ENCODE results near the gene GCN1.

Gene GCN1

DNA sequence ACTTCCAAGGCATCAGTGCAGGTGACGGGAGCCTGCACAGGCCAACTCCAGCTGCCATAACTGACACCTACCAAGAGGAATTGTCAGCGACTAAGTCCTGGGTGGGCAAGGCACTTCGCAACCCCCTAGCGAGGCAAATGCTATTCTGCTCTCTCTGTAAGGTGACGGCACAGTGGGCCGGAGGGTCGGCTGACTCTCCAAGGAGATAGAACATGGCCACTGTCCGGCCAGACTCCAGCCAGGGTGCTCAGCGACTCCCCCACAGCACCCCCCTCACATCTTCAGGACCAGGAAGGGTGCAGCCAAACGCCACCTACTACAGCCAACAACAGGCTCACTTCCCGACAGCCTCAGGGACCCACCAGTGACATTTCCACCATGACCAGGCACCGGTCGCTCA lies 91.1 kb downstream of the GCN1 start:
- H3K4me1 ChIP-seq (ENCODE audit: control insufficient read depth, insufficient read depth, low read depth, low read length), result peaks cover 17% of the 10 kb centered on the region
- H3K9ac ChIP-seq (ENCODE audit: low read length), result no peak overlapping the region
- no peak overlapping the region for H4K8ac ChIP-seq (ENCODE audit: low read length)
- no peak overlapping the region for H2AFZ ChIP-seq (ENCODE audit: low read depth, low read length)
- H2AK5ac ChIP-seq (ENCODE audit: low read length, severe bottlenecking), result no peak overlapping the region
- H3K9me3 ChIP-seq (ENCODE audit: control insufficient read depth, low read length), result no peaks in the 10 kb centered on the region
- peaks cover 35% of the 10 kb centered on the region for H3K79me1 ChIP-seq (replicated peaks; ENCODE audit: low read length, poor library complexity, severe bottlenecking)
- H2BK15ac ChIP-seq (ENCODE audit: low read depth, poor library complexity, severe bottlenecking), result no peak overlapping the region
- WGBS, result 94% methylated on average over 12 of the region's 13 CpGs
- peaks cover 61 to 80% of the 10 kb centered on the region in 2 experiments for H3K36me3 ChIP-seq (ENCODE audit: control insufficient read depth in 1 of 2, insufficient read depth in 2 of 2, low read depth in 1 of 2, low read length in 2 of 2)
- H3K14ac ChIP-seq (ENCODE audit: low read length in 2 of 2), result no peak overlapping the region
- no peak for DNase-seq
- H3K4me2 ChIP-seq (ENCODE audit: low read length, poor library complexity, severe bottlenecking), result no peak overlapping the region
- H2BK5ac ChIP-seq (ENCODE audit: low read depth, low read length, poor library complexity, severe bottlenecking), result no peak overlapping the region
- no peak overlapping the region for H3K4me3 ChIP-seq (ENCODE audit: insufficient read depth in 1 of 2, low read depth in 1 of 2, low read length in 2 of 2)
- no peak overlapping the region for H3K27ac ChIP-seq (ENCODE audit: low read length, poor library complexity, severe bottlenecking)
- no peak overlapping the region for H3K23ac ChIP-seq (ENCODE audit: low read length in 2 of 2)
- H2BK12ac ChIP-seq (ENCODE audit: low read length in 2 of 2), result no peak overlapping the region
- no peak overlapping the region for H3K18ac ChIP-seq (ENCODE audit: low read depth in 1 of 2, low read length in 2 of 2)
- no peak overlapping the region for H2BK120ac ChIP-seq (ENCODE audit: low read depth, low read length)
- no peak overlapping the region for H4K91ac ChIP-seq (ENCODE audit: low read length)
- H3K4ac ChIP-seq (ENCODE audit: low read depth in 1 of 2, low read length in 2 of 2), result no peak overlapping the region
- no peaks in the 10 kb centered on the region for H3K27me3 ChIP-seq (ENCODE audit: control insufficient read depth in 1 of 2, insufficient read depth in 1 of 2, low read length in 2 of 2)

DNA sequence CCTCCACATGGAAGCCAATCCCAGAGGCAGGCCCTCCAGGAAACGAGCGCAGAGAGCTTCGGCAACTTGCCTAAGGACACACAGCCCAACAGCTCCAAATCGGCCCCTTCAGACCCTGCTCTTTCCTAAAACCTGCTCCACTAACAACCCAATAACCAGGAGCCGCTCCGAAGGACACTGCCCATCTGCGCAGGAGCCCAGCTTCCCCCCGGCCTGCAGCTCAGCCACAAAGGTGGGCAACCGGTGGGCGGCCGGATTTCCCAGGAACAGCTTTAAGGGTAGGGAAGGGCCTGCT lies 91.5 kb downstream of the GCN1 start:
- 98% methylated on average over 11 of the region's 11 CpGs for WGBS

DNA sequence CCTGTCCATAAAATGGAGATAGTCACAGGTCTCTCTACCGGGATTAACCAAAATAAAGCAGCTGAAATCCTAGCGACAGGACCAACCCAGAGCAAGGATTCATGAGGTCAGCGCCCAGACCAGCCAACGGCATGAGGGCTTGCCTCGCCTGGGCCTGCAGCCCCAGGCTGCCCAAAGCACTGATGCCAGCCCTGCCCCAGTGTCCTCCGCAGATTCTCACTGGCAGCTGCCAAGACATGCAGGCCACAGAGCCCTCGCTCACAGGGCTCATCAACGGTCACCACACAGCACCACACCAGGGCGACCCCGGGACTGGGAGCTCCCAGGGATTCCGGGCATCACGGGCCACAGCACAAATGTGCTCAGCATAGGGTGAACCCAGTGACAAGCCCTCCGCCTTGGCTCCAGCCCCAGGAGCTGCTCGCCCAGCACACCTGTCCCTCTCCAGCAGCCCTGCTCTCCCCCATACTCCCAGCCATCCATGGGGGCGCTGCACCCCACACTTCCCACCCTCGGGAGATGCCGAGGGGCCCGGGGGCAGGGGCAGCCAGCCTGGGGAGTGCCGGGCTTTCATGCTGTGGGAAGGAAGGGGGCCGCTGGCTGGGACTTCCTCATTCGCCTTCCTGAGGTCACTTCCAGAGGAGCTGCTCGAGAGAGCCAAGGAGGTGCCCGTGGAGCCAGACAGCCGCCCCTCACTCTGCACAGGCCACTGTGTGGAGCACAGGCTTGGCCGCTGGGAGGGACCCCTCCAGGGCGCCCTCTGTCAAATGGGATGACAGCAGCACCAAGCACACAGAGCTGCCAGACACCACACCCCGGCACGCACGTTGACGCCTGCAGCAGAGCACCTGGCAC lies 92.1 kb downstream of the GCN1 start:
- Histone ChIP-seq H2AK5ac (ENCODE audit: low read length, severe bottlenecking) (no peak overlapping the region), H3K36me3 (ENCODE audit: control insufficient read depth in 1 of 2, insufficient read depth in 2 of 2, low read depth in 1 of 2, low read length in 2 of 2) (peaks cover 62 to 78% of the 10 kb centered on the region in 2 experiments), H3K27ac (ENCODE audit: low read length, poor library complexity, severe bottlenecking) (no peak overlapping the region), H3K9me3 (ENCODE audit: control insufficient read depth, low read length) (no peaks in the 10 kb centered on the region), H4K8ac (ENCODE audit: low read length) (no peak overlapping the region), H2BK5ac (ENCODE audit: low read depth, low read length, poor library complexity, severe bottlenecking) (no peak overlapping the region), H2BK15ac (ENCODE audit: low read depth, poor library complexity, severe bottlenecking) (no peak overlapping the region), H3K9ac (ENCODE audit: low read length) (peak overlapping the region; percentile 65), H3K4me2 (ENCODE audit: low read length, poor library complexity, severe bottlenecking) (no peak overlapping the region), H2AFZ (ENCODE audit: low read depth, low read length) (no peak overlapping the region), H3K4me1 (ENCODE audit: control insufficient read depth, insufficient read depth, low read depth, low read length) (peaks cover 17% of the 10 kb centered on the region), H3K18ac (ENCODE audit: low read depth in 1 of 2, low read length in 2 of 2) (no peak overlapping the region), H4K91ac (ENCODE audit: low read length) (no peak overlapping the region), H3K14ac (ENCODE audit: low read length in 2 of 2) (no peak overlapping the region), H3K4ac (ENCODE audit: low read depth in 1 of 2, low read length in 2 of 2) (no peak overlapping the region), H2BK120ac (ENCODE audit: low read depth, low read length) (no peak overlapping the region), H3K27me3 (ENCODE audit: control insufficient read depth in 1 of 2, insufficient read depth in 1 of 2, low read length in 2 of 2) (no peaks in the 10 kb centered on the region), H3K23ac (ENCODE audit: low read length in 2 of 2) (no peak overlapping the region), H3K4me3 (ENCODE audit: insufficient read depth in 1 of 2, low read depth in 1 of 2, low read length in 2 of 2) (no peak overlapping the region), H3K79me1 (replicated peaks; ENCODE audit: low read length, poor library complexity, severe bottlenecking) (peaks cover 38% of the 10 kb centered on the region), H2BK12ac (ENCODE audit: low read length in 2 of 2) (no peak overlapping the region)
- DNase-seq, result no peak
- WGBS, result 94% methylated on average over 30 of the region's 30 CpGs

More for the DNA sequence above, 91.5 kb downstream of the GCN1 start:
- no peak overlapping the region for H2AFZ ChIP-seq (ENCODE audit: low read depth, low read length)
- no peak overlapping the region for H2BK5ac ChIP-seq (ENCODE audit: low read depth, low read length, poor library complexity, severe bottlenecking)
- no peak overlapping the region for H3K9ac ChIP-seq (ENCODE audit: low read length)
- no peak overlapping the region for H2BK15ac ChIP-seq (ENCODE audit: low read depth, poor library complexity, severe bottlenecking)
- H4K91ac ChIP-seq (ENCODE audit: low read length), result no peak overlapping the region
- H3K4ac ChIP-seq (ENCODE audit: low read depth in 1 of 2, low read length in 2 of 2), result no peak overlapping the region
- H3K4me2 ChIP-seq (ENCODE audit: low read length, poor library complexity, severe bottlenecking), result no peak overlapping the region
- no peaks in the 10 kb centered on the region for H3K27me3 ChIP-seq (ENCODE audit: control insufficient read depth in 1 of 2, insufficient read depth in 1 of 2, low read length in 2 of 2)
- no peak overlapping the region for H2AK5ac ChIP-seq (ENCODE audit: low read length, severe bottlenecking)
- peaks cover 61 to 80% of the 10 kb centered on the region in 2 experiments for H3K36me3 ChIP-seq (ENCODE audit: control insufficient read depth in 1 of 2, insufficient read depth in 2 of 2, low read depth in 1 of 2, low read length in 2 of 2)
- H3K23ac ChIP-seq (ENCODE audit: low read length in 2 of 2), result no peak overlapping the region
- H3K79me1 ChIP-seq (replicated peaks; ENCODE audit: low read length, poor library complexity, severe bottlenecking), result peaks cover 38% of the 10 kb centered on the region
- H4K8ac ChIP-seq (ENCODE audit: low read length), result no peak overlapping the region
- no peak overlapping the region for H2BK12ac ChIP-seq (ENCODE audit: low read length in 2 of 2)
- H3K18ac ChIP-seq (ENCODE audit: low read depth in 1 of 2, low read length in 2 of 2), result no peak overlapping the region
- H3K4me1 ChIP-seq (ENCODE audit: control insufficient read depth, insufficient read depth, low read depth, low read length), result peaks cover 17% of the 10 kb centered on the region
- no peak overlapping the region for H3K27ac ChIP-seq (ENCODE audit: low read length, poor library complexity, severe bottlenecking)
- no peak overlapping the region for H3K14ac ChIP-seq (ENCODE audit: low read length in 2 of 2)
- no peak overlapping the region for H2BK120ac ChIP-seq (ENCODE audit: low read depth, low read length)
- DNase-seq, result no peak
- H3K4me3 ChIP-seq (ENCODE audit: insufficient read depth in 1 of 2, low read depth in 1 of 2, low read length in 2 of 2), result no peak overlapping the region
- H3K9me3 ChIP-seq (ENCODE audit: control insufficient read depth, low read length), result no peaks in the 10 kb centered on the region

DNA sequence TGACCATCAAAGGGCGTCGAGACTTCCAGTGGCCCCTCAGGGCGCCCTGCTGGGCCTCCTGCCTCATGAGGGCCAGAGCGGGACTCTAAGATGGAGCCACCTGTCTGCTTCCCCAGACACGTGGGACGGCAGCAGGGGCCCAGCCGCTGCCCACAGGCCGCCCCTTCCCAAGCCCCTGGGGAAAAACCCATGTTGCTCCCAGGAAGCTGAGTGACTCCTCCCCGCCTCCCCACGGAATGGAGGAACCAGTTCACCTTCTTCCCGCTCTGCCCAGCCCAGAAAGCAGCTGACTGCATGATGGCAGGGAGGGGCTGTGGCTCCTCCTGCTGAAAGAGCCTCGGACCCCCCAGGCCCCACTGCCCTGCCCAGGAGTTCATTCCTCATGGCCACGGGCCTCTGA lies 92.9 kb downstream of the GCN1 start:
- 95% methylated on average over 13 of the region's 13 CpGs for WGBS
- Histone ChIP-seq H2BK120ac (ENCODE audit: low read depth, low read length) (no peak overlapping the region), H3K79me1 (replicated peaks; ENCODE audit: low read length, poor library complexity, severe bottlenecking) (peaks cover 45% of the 10 kb centered on the region), H3K9me3 (ENCODE audit: control insufficient read depth, low read length) (no peaks in the 10 kb centered on the region), H3K27me3 (ENCODE audit: control insufficient read depth in 1 of 2, insufficient read depth in 1 of 2, low read length in 2 of 2) (no peaks in the 10 kb centered on the region), H3K27ac (ENCODE audit: low read length, poor library complexity, severe bottlenecking) (no peak overlapping the region), H3K18ac (ENCODE audit: low read depth in 1 of 2, low read length in 2 of 2) (no peak overlapping the region), H2AFZ (ENCODE audit: low read depth, low read length) (no peak overlapping the region), H3K4me1 (ENCODE audit: control insufficient read depth, insufficient read depth, low read depth, low read length) (peaks cover 17% of the 10 kb centered on the region), H4K8ac (ENCODE audit: low read length) (no peak overlapping the region), H2BK12ac (ENCODE audit: low read length in 2 of 2) (no peak overlapping the region), H3K36me3 (ENCODE audit: control insufficient read depth in 1 of 2, insufficient read depth in 2 of 2, low read depth in 1 of 2, low read length in 2 of 2) (peaks cover 66 to 83% of the 10 kb centered on the region in 2 experiments), H3K4me3 (ENCODE audit: insufficient read depth in 1 of 2, low read depth in 1 of 2, low read length in 2 of 2) (no peak overlapping the region), H3K4me2 (ENCODE audit: low read length, poor library complexity, severe bottlenecking) (no peak overlapping the region), H3K14ac (ENCODE audit: low read length in 2 of 2) (no peak overlapping the region), H2BK15ac (ENCODE audit: low read depth, poor library complexity, severe bottlenecking) (no peak overlapping the region), H3K9ac (ENCODE audit: low read length) (peak overlapping the region; percentile 65), H2BK5ac (ENCODE audit: low read depth, low read length, poor library complexity, severe bottlenecking) (no peak overlapping the region), H2AK5ac (ENCODE audit: low read length, severe bottlenecking) (no peak overlapping the region), H3K4ac (ENCODE audit: low read depth in 1 of 2, low read length in 2 of 2) (no peak overlapping the region), H3K23ac (ENCODE audit: low read length in 2 of 2) (no peak overlapping the region), H4K91ac (ENCODE audit: low read length) (no peak overlapping the region)
- DNase-seq, result no peak
